Measurements from ENCODE around the gene NOL12. TPM values are rescaled to one million over a fixed set of nuclear protein-coding genes. Genes with fewer than 3 reads are reported as not detected.

Gene NOL12
- total RNA-seq, 1 donor from 2014 or later: 12.1 TPM

GRCh38 chr22:37678372-37678771, 7.8 kb upstream of the NOL12 start:
- no peak for DNase-seq (ENCODE audit: low spot score)
- Mint-ChIP-seq H3K4me3 (ENCODE audit: unreplicated experiment) (peak overlapping the region; percentile 77), H3K4me1 (ENCODE audit: low read depth) (peaks cover 42% of the 10 kb centered on the region), H3K9me3 (ENCODE audit: low read depth) (no peaks in the 10 kb centered on the region), H3K27ac (ENCODE audit: unreplicated experiment) (peak overlapping the region; percentile 70), H3K36me3 (ENCODE audit: low read depth) (peaks cover 12% of the 10 kb centered on the region), H3K27me3 (ENCODE audit: low read depth) (no peaks in the 10 kb centered on the region)
- TF ChIP-seq CTCF (IDR thresholded peaks at IDR 0.05): no peak

- peaks cover 36% of the 10 kb centered on the region for H3K4me1 Mint-ChIP-seq (ENCODE audit: low read depth)
Observed at GRCh38 chr22:37679670-37680069, 6.5 kb upstream of the NOL12 start.

GRCh38 chr22:37680191-37680851, 5.8 kb upstream of the NOL12 start:
- Mint-ChIP-seq H3K4me3 (ENCODE audit: unreplicated experiment) (no peak overlapping the region), H3K27me3 (ENCODE audit: low read depth) (no peaks in the 10 kb centered on the region), H3K9me3 (ENCODE audit: low read depth) (no peaks in the 10 kb centered on the region), H3K4me1 (ENCODE audit: low read depth) (peaks cover 29% of the 10 kb centered on the region), H3K36me3 (ENCODE audit: low read depth) (peaks cover 12% of the 10 kb centered on the region), H3K27ac (ENCODE audit: unreplicated experiment) (peak overlapping the region; percentile 84)
- no peak for TF ChIP-seq CTCF (IDR thresholded peaks at IDR 0.05)
- no peak for DNase-seq (ENCODE audit: low spot score)

More at GRCh38 chr22:37679670-37680069, 6.5 kb upstream of the NOL12 start:
- H3K4me3 Mint-ChIP-seq (ENCODE audit: unreplicated experiment): peak overlapping the region; percentile 49
- H3K9me3 Mint-ChIP-seq (ENCODE audit: low read depth): no peaks in the 10 kb centered on the region
- DNase-seq (ENCODE audit: low spot score): no peak
- peak overlapping the region; percentile 70 for H3K27ac Mint-ChIP-seq (ENCODE audit: unreplicated experiment)
- peaks cover 12% of the 10 kb centered on the region for H3K36me3 Mint-ChIP-seq (ENCODE audit: low read depth)
- no peaks in the 10 kb centered on the region for H3K27me3 Mint-ChIP-seq (ENCODE audit: low read depth)
- TF ChIP-seq CTCF (IDR thresholded peaks at IDR 0.05): no peak

GRCh38 chr22:37681001-37681424, 5.1 kb upstream of the NOL12 start:
- H3K27ac Mint-ChIP-seq (ENCODE audit: unreplicated experiment): peak overlapping the region; percentile 84
- DNase-seq (ENCODE audit: low spot score): no peak
- no peak overlapping the region for H3K4me3 Mint-ChIP-seq (ENCODE audit: unreplicated experiment)
- no peaks in the 10 kb centered on the region for H3K9me3 Mint-ChIP-seq (ENCODE audit: low read depth)
- H3K36me3 Mint-ChIP-seq (ENCODE audit: low read depth): peaks cover 12% of the 10 kb centered on the region
- H3K27me3 Mint-ChIP-seq (ENCODE audit: low read depth): no peaks in the 10 kb centered on the region
- peaks cover 29% of the 10 kb centered on the region for H3K4me1 Mint-ChIP-seq (ENCODE audit: low read depth)
- no peak for TF ChIP-seq CTCF (IDR thresholded peaks at IDR 0.05)

- H3K27ac Mint-ChIP-seq (ENCODE audit: unreplicated experiment): no peak overlapping the region
- no peaks in the 10 kb centered on the region for H3K9me3 Mint-ChIP-seq (ENCODE audit: low read depth)
- no peak for DNase-seq (ENCODE audit: low spot score)
- no peak overlapping the region for H3K4me3 Mint-ChIP-seq (ENCODE audit: unreplicated experiment)
- peaks cover 12% of the 10 kb centered on the region for H3K36me3 Mint-ChIP-seq (ENCODE audit: low read depth)
- H3K4me1 Mint-ChIP-seq (ENCODE audit: low read depth): peaks cover 32% of the 10 kb centered on the region
- TF ChIP-seq CTCF (IDR thresholded peaks at IDR 0.05): peak; percentile 91
- no peaks in the 10 kb centered on the region for H3K27me3 Mint-ChIP-seq (ENCODE audit: low read depth)
Observed at GRCh38 chr22:37681556-37682049, 4.5 kb upstream of the NOL12 start.
